Prostate gland (tissue), 2 donors: ENCODE measurements around the gene CAMKMT.

Experiments used
- POLR2A ChIP-seq: fragments of 450-650 bp; IDR thresholded peaks from one replicate; pipeline ENCODE4 v1.6.1; 2016; ENCODE audit warnings: antibody characterized with exemption, mild to moderate bottlenecking
- TF ChIP-seq, protein P1 (sequence below), 4 experiments: fragments of 200-600 bp in 2 of 4; fragments of 450-650 bp in 2 of 4; sonication (generic) in 2 of 4; IDR thresholded peaks; 1 replicate in 3 of 4; 2 replicates in 1 of 4; pipeline ENCODE4 v1.5.1; 2016 to 2019; ENCODE audit warnings: antibody characterized with exemption in 4 of 4, mild to moderate bottlenecking in 2 of 4, moderate library complexity in 2 of 4

GRCh38 chr2:44780406-44780805, 418.7 kb downstream of the CAMKMT start:
- TF ChIP-seq POLR2A, result no peak
- TF ChIP-seq, protein P1, sequence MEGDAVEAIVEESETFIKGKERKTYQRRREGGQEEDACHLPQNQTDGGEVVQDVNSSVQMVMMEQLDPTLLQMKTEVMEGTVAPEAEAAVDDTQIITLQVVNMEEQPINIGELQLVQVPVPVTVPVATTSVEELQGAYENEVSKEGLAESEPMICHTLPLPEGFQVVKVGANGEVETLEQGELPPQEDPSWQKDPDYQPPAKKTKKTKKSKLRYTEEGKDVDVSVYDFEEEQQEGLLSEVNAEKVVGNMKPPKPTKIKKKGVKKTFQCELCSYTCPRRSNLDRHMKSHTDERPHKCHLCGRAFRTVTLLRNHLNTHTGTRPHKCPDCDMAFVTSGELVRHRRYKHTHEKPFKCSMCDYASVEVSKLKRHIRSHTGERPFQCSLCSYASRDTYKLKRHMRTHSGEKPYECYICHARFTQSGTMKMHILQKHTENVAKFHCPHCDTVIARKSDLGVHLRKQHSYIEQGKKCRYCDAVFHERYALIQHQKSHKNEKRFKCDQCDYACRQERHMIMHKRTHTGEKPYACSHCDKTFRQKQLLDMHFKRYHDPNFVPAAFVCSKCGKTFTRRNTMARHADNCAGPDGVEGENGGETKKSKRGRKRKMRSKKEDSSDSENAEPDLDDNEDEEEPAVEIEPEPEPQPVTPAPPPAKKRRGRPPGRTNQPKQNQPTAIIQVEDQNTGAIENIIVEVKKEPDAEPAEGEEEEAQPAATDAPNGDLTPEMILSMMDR (IDR thresholded peaks at IDR 0.05), result no peak
